GM21619 (cell line): Measurements from ENCODE around the gene NFILZ.

Experiments
- ATAC-seq: cut with Tn5 transposase; IDR thresholded peaks from one replicate; pipeline ENCODE4 v1.9.1; 2021; ENCODE audit not compliant: unreplicated experiment

NFILZ gene

DNA sequence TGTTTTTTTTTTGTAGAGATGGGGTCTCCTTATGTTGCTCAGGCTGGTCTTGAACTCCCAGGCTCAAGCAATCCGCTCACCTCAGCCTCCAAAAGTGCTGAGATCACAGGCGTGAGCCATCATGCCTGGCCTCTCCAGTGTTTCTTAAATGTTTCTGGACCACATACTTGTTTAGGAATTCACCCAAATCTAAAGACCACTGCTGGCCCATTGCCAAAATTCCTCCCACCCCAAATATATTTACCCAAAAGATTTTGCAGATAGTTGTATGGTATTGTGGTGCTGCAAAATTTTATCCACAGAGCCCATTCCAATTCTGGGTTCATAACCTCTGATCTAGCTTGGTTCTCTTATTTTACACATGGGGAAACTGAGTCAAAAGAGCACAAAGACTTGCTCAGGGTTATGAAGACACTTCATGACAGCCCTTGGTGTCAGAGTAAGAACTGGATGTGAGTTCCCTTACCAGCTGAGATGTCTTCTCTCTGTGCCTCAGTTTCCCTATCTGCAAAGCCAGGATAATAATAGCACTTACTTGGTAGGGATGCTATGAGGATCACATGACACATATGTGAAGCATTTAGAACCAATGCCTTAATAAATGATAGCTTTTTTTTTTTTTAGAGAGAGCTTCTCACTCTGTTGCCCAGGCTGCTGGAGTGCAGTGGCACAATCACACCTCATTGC lies 10.9 kb downstream of the NFILZ start:
- ATAC-seq, result no peak

GRCh38 chr19:8641908-8642547 lies 11.6 kb downstream of the NFILZ start:
- no peak for ATAC-seq

DNA sequence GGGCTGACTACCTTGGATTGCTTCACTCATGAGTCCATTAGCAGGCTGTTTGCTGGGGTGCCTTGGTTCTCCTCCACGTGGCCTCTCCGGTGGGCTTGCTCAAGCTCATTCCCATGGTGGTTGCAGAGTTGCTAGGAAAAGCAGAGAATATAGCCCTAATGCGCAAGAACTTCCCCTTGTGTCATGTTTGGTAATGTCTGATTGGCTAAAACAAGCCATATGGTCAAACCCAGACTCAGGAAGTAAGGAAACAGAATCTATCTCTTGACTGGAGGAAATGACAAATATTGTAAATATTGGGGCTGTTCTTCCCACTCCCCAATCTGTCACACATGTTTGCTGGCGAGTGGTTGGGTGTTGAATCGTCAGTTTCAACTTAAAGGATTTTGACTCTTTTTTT lies 12.1 kb downstream of the NFILZ start:
- ATAC-seq, result no peak

DNA sequence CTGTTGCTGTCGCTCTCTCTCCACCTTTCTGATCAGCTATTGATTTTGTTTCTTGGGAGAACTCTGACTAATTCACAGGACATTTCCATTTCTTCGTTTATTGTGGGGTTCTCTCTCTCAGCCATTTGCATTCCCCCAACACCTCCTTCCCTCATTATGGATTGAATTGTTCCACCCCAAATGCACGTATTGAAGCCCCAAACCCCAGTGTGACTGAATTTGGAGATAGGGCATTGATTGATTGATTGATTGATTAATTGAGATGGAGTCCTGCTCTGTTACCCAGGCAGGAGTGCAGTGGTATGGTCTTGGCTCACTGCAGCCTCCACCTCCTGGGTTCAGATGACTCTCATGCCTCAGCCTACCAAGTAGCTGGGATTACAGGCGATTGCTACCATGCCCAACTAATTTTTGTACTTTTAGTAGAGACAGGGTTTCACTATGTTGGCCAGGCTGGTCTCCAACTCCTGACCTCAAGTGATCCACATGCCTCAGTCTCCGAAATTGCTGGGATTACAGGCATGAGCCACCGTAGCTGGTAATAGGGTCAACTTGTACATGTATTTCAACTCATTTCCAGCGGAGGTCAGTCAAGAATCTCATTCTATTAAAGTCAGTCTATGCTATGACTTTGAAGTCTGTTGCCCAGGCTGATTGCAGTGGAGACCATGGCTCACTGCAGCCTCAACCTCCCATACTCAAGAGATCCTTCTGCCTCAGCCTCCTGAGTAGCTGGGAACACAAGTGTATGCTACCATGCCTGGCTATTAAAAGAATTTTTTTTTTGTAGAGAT lies 13.6 kb downstream of the NFILZ start:
- no peak for ATAC-seq

- no peak for ATAC-seq
These were observed 17.8 kb downstream of the NFILZ start for GRCh38 chr19:8648240-8648639.

DNA sequence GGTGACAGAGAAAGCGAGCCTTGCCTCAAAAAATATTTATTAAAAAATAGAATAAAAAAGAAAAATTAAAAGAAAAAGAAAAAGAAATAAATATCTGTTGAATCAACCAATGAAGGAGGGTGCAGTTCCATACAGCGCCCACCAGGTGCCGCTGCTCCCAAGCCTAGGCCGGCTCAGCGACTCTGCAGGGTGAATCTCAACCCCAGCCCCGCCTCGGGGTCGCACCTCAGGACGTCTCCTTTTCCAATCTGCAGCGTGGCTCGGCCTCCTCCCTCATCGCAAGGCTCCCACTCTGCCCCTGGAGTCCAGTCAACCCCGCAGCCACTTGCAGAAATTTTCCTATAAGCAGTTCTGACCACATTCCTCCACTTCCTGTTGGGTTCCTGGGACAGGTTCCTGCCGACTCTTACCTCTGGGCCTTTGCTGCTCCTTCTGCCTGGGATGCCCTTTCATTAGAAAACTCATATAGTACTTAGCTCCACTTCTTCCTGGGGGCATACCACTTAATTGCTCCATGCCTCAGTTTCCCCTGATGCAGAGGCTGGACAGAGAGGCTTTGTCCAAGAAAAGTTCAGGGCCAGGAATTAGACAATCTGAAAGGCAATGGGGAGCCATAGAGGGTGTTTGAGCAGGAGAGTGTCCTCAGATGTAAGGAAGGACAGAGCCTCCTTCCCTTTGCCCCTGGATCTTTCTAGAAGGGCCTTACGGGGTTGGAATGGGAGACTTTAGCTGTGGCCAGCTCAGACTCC lies 24.3 kb downstream of the NFILZ start:
- no peak for ATAC-seq

- no peak for ATAC-seq
These were observed 24.9 kb downstream of the NFILZ start for GRCh38 chr19:8655340-8655709.

- ATAC-seq, result no peak
These were observed 27.4 kb downstream of the NFILZ start for GRCh38 chr19:8657869-8658268.

- ATAC-seq, result no peak
These were observed 29.5 kb downstream of the NFILZ start for GRCh38 chr19:8659905-8660304.

- no peak for ATAC-seq
These were observed 31.8 kb downstream of the NFILZ start for GRCh38 chr19:8662263-8662662.

- ATAC-seq, result no peak
These were observed 33.7 kb downstream of the NFILZ start for GRCh38 chr19:8663920-8664670.

GRCh38 chr19:8664671-8665057 lies 34.2 kb downstream of the NFILZ start:
- ATAC-seq, result no peak

GRCh38 chr19:8665468-8666213 lies 35.2 kb downstream of the NFILZ start:
- ATAC-seq, result no peak

- ATAC-seq, result no peak
These were observed 36.5 kb downstream of the NFILZ start for GRCh38 chr19:8666814-8667405.

- no peak for ATAC-seq
These were observed 43.0 kb downstream of the NFILZ start for GRCh38 chr19:8673276-8673891.

DNA sequence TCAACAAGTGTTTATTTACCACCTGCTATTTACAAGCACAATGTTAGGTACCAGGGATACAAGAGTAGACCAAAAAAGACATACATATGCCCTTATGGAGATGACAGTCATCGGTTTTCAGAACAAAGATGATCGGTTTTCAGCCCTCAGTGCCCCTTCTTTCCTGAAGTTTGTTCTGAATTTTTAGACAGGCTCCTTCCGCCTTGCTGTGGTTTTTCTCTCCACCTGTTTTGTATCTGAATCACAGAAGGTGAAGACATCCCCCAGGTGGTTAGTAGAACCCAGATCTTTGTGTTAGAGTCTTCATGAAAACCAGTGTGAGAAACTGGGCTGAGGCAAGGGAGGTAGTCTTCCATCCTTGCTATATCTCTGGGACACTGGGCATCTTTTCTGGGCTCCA lies 44.6 kb downstream of the NFILZ start:
- no peak for ATAC-seq

GRCh38 chr19:8678244-8678807 lies 47.9 kb downstream of the NFILZ start:
- ATAC-seq, result no peak
